GM12874 (cell line): ENCODE results near the gene RADIL.

ENCODE experiments used
- CTCF ChIP-seq: IDR thresholded peaks from 2 replicates; pipeline ENCODE4 v1.5.1; 2011; ENCODE audit warnings: low read depth, mild to moderate bottlenecking, control low read depth, low read length, moderate library complexity; ENCODE audit not compliant: insufficient read depth

The RADIL gene

DNA sequence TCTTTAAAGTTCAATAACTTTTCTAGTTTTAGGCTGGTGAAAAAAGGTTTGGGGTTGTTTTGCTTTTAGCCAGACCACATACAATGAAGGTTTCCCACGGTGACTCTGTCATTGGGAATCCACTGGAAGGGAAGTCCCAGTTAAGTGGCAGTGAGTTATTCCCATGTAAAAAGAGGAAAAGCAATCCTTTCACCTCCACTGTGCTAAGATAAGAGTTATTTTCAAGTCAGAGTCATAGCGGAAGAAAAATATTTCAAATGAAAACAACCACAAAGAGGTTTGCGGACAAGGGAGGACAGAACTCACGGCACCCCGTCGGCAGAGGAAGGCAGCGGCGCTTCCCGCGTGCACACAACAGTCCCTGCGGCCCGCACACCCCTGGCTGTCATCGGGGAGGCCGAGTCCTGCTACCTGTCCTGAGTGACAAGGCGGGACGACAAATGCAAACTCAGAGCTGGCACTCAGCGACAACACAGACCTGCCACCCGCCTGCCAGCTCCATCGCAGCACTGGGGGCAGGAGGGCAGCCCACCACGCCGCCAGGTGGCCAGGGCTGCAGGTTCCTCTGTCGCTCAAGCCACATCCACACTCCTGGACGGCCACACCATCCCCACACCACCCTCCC, 12.3 kb downstream of the RADIL start:
- TF ChIP-seq CTCF = no peak

- TF ChIP-seq CTCF = no peak
These were observed 15.0 kb downstream of the RADIL start for GRCh38 chr7:4868493-4868892.

DNA sequence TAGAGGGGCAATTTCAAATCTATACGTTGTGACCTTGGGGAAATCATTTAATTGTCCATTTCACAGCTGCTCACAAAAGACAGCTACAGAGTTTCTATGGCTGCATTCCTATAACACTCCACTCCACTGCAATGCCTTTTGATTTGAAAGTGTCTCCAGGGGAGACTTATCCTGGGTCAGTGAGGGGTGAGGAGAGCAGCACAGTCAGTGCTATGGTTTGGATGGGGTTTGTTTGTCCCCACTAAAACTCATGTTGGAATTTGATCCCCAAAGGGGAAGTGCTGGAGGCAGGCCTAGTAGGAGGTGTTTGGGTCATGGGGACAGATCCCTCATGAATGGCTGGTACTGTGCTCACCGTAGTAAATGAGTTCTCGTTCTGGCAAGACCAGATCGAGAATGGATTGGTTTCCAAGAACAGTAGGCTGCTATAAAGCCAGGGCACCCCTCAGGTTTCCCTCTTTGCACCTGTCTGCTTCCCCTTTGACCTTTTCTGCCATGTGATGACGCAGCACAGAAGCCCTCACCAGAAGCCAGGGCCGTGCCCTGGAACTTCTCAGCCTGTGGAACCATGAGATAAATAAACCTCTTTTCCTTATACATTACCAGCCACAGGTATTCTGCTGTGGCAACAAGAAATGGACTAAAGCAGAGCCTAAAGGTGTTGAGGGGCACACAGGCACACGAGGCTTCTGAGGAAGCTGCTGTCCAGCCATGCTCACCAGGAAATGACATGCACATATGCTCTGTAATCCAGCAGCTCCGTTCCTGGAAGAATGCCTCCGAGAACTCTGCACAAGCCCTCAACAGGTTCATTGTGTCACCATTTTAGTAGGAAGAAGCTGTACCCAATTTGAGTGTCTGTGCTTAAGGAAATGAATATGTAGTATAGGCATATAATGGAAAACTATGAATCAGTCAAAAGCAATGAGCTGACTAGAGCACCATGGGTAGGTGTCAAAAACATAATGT, 16.7 kb downstream of the RADIL start:
- no peak for TF ChIP-seq CTCF

GRCh38 chr7:4862156-4862555, 21.4 kb downstream of the RADIL start:
- no peak for TF ChIP-seq CTCF

DNA sequence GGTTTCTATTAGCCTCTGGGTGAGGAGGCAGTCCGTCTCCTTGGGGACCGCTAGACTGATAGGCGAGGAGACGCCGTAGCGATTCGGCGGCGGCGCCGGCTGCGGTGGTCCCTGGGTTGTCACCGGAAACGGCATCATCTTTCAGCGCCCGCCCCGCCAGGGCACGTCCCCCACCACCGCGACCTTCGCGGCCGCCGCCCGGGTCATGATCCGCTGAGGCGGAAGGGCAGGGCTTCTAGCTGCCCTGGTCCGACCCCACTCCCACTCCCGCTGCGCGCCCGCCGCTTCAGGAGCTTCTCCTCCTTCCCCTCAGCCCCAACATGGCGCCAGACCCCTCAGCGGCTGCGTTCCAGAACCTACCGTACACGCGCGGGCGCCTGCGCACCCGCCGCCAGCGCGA, 21.8 kb downstream of the RADIL start, which contains the start of gene PAPOLB:
PAPOLB (minus strand) TSS at position 358 of the 400 bp plus-strand sequence; CDS start at position 138, 220 bp downstream.
- TF ChIP-seq CTCF = no peak

DNA sequence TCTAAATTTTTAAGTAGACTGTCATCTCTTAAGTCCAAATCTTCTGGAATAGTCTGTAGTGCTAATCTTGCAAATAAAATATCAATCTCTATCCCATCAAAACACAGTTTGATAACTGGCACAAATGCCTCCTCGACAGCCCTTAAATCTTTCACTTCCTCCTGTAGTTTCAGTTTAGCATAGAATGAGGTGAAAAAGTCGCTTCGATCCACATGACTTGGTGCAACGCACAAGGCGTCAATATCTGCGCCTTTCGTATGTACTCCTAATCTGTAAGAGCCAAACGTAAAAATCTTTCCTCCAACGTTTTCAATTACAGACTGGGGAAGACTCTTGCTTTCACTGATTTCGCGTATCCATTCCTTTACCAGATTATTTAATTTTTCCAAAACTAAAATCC, 22.3 kb downstream of the RADIL start:
- no peak for TF ChIP-seq CTCF

DNA sequence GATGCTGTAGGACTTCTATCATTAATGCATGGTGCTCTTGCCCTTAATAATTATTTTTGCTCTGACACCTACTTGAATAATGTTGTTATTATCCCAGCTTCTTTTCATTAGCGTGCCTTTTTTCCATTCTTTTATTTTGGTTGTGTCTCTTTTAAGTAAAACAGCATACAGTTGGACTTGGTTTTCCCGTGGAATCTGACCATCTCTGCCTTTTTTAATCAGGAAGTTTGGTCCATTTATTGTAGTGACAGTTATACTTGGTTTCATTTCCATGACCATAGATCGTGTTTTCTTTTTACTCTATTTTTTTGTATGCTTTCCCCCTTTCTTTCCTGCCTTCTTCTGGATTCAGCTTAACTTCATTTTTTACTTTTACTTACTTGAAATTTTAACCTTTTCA, 26.3 kb downstream of the RADIL start:
- no peak for TF ChIP-seq CTCF
